Measurements from ENCODE around the gene NR2E1.

NR2E1 gene

GRCh38 chr6:108222064-108222463 lies 56.2 kb downstream of the NR2E1 start:
- Histone ChIP-seq H3K36me3 (ENCODE audit: low read depth) (peaks cover 38% of the 10 kb centered on the region), H3K27ac (ENCODE audit: poor library complexity, severe bottlenecking) (no peak overlapping the region), H3K4me3 (ENCODE audit: severe bottlenecking) (no peak overlapping the region), H3K27me3 (ENCODE audit: insufficient read depth, poor library complexity, severe bottlenecking) (no peaks in the 10 kb centered on the region), H3K9me3 (ENCODE audit: severe bottlenecking) (no peaks in the 10 kb centered on the region), H3K4me1 (ENCODE audit: insufficient read depth, poor library complexity, severe bottlenecking) (no peaks in the 10 kb centered on the region)
- no peak for ATAC-seq (ENCODE audit: low read depth)
- TF ChIP-seq, protein P1, sequence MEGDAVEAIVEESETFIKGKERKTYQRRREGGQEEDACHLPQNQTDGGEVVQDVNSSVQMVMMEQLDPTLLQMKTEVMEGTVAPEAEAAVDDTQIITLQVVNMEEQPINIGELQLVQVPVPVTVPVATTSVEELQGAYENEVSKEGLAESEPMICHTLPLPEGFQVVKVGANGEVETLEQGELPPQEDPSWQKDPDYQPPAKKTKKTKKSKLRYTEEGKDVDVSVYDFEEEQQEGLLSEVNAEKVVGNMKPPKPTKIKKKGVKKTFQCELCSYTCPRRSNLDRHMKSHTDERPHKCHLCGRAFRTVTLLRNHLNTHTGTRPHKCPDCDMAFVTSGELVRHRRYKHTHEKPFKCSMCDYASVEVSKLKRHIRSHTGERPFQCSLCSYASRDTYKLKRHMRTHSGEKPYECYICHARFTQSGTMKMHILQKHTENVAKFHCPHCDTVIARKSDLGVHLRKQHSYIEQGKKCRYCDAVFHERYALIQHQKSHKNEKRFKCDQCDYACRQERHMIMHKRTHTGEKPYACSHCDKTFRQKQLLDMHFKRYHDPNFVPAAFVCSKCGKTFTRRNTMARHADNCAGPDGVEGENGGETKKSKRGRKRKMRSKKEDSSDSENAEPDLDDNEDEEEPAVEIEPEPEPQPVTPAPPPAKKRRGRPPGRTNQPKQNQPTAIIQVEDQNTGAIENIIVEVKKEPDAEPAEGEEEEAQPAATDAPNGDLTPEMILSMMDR (IDR thresholded peaks at IDR 0.05; ENCODE audit: poor library complexity, severe bottlenecking) = no peak
- no peak for DNase-seq (ENCODE audit: low spot score)

DNA sequence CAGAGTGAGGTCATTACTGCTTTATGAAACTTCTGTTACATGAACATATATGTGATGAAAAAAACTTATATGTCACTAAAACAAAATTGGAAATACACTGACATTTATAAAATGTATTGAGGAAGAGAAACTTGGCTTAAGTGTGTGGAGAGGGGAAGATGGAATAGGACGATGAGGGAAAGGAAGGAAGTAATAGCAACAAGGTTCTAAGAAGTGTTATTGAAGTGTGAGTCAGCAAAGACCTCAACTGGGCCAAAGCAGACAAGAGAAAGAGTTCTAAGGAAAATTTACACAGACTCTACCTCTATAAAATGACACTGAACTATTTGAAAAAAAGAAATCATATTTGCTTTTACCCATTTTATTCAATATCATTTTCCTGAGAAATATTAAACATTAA lies 56.7 kb downstream of the NR2E1 start:
- Histone ChIP-seq H3K27me3 (ENCODE audit: insufficient read depth, poor library complexity, severe bottlenecking) (no peaks in the 10 kb centered on the region), H3K27ac (ENCODE audit: poor library complexity, severe bottlenecking) (no peak overlapping the region), H3K36me3 (ENCODE audit: low read depth) (peaks cover 34% of the 10 kb centered on the region), H3K9me3 (ENCODE audit: severe bottlenecking) (no peaks in the 10 kb centered on the region), H3K4me1 (ENCODE audit: insufficient read depth, poor library complexity, severe bottlenecking) (no peaks in the 10 kb centered on the region), H3K4me3 (ENCODE audit: severe bottlenecking) (no peak overlapping the region)
- DNase-seq (ENCODE audit: low spot score) = no peak
- TF ChIP-seq, protein P1 (IDR thresholded peaks at IDR 0.05; ENCODE audit: poor library complexity, severe bottlenecking) = no peak
- no peak for ATAC-seq (ENCODE audit: low read depth)

GRCh38 chr6:108227290-108227689 lies 61.5 kb downstream of the NR2E1 start:
- DNase-seq (ENCODE audit: low spot score) = no peak
- H3K27me3 ChIP-seq (ENCODE audit: insufficient read depth, poor library complexity, severe bottlenecking) = no peaks in the 10 kb centered on the region
- H3K4me3 ChIP-seq (ENCODE audit: severe bottlenecking) = no peak overlapping the region
- no peaks in the 10 kb centered on the region for H3K4me1 ChIP-seq (ENCODE audit: insufficient read depth, poor library complexity, severe bottlenecking)
- no peaks in the 10 kb centered on the region for H3K9me3 ChIP-seq (ENCODE audit: severe bottlenecking)
- peaks cover 18% of the 10 kb centered on the region for H3K36me3 ChIP-seq (ENCODE audit: low read depth)
- TF ChIP-seq, protein P1 (IDR thresholded peaks at IDR 0.05; ENCODE audit: poor library complexity, severe bottlenecking) = no peak
- H3K27ac ChIP-seq (ENCODE audit: poor library complexity, severe bottlenecking) = no peak overlapping the region
- no peak for ATAC-seq (ENCODE audit: low read depth)

DNA sequence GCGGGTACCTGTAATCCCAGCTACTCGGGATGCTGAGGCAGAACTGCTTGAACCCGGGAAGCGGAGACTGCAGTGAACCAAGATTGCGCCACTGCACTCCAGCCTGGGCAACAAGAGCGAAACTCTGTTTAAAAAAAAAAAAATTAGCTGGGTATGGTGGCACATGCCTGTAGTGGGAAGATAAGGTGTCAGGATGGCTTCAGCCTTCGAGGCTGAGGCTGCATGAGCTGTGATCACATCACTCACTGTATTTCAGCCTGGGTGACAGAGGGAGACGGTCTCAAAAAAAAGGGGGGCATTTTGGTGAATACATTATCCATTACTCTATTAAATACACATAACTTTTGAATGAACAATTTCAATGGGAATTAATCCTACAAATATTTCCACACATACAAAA lies 62.6 kb downstream of the NR2E1 start:
- Histone ChIP-seq H3K4me3 (ENCODE audit: severe bottlenecking) (no peak overlapping the region), H3K27me3 (ENCODE audit: insufficient read depth, poor library complexity, severe bottlenecking) (no peaks in the 10 kb centered on the region), H3K27ac (ENCODE audit: poor library complexity, severe bottlenecking) (no peak overlapping the region), H3K36me3 (ENCODE audit: low read depth) (peaks cover 13% of the 10 kb centered on the region; the same call in 1 of the 2 replicates), H3K9me3 (ENCODE audit: severe bottlenecking) (no peaks in the 10 kb centered on the region), H3K4me1 (ENCODE audit: insufficient read depth, poor library complexity, severe bottlenecking) (no peaks in the 10 kb centered on the region)
- no peak for DNase-seq (ENCODE audit: low spot score)
- no peak for ATAC-seq (ENCODE audit: low read depth)
- TF ChIP-seq, protein P1 (IDR thresholded peaks at IDR 0.05; ENCODE audit: poor library complexity, severe bottlenecking) = no peak

- Histone ChIP-seq H3K4me3 (ENCODE audit: severe bottlenecking) (no peak overlapping the region), H3K27ac (ENCODE audit: poor library complexity, severe bottlenecking) (no peak overlapping the region), H3K36me3 (ENCODE audit: low read depth) (peaks cover 14% of the 10 kb centered on the region; the same call in 1 of the 2 replicates), H3K9me3 (ENCODE audit: severe bottlenecking) (no peaks in the 10 kb centered on the region), H3K27me3 (ENCODE audit: insufficient read depth, poor library complexity, severe bottlenecking) (no peaks in the 10 kb centered on the region), H3K4me1 (ENCODE audit: insufficient read depth, poor library complexity, severe bottlenecking) (no peaks in the 10 kb centered on the region)
- ATAC-seq (ENCODE audit: low read depth) = no peak
- no peak for DNase-seq (ENCODE audit: low spot score)
- TF ChIP-seq, protein P1 (IDR thresholded peaks at IDR 0.05; ENCODE audit: poor library complexity, severe bottlenecking) = no peak
Observed at GRCh38 chr6:108235127-108235526, 69.3 kb downstream of the NR2E1 start.
